Spleen (tissue), 11 donors: ENCODE measurements around the gene CAMK1D. TPM values are rescaled to one million over a fixed set of nuclear protein-coding genes. Genes with fewer than 3 reads are reported as not detected.

Experiments used
- DNase-seq: peaks from one replicate; pipeline ENCODE4 v3.0.0-alpha.2; 2020
- H3K27ac ChIP-seq, 8 donors: fragments of 200-600 bp; sonication (generic) in 7 of 8; 1 replicate in 4 of 8; 2 replicates in 4 of 8; pipeline versions ENCODE4 v1.5.0 to v1.8.0; 2016 to 2021; ENCODE audit warnings: inconsistent platforms in 4 of 8, mild to moderate bottlenecking in 4 of 8, moderate library complexity in 1 of 8
- H3K27me3 ChIP-seq, 7 donors: fragments of 200-600 bp; sonication (generic) in 6 of 7; replicated peaks in 1 of 7; 1 replicate in 4 of 7; 2 replicates in 3 of 7; pipeline versions ENCODE4 v1.5.0 to v1.8.0; 2016 to 2021; ENCODE audit warnings: inconsistent platforms in 3 of 7, mild to moderate bottlenecking in 1 of 7
- H3K36me3 ChIP-seq, 6 donors: fragments of 200-600 bp; sonication (generic) in 5 of 6; 1 replicate in 4 of 6; 2 replicates in 2 of 6; pipeline versions ENCODE4 v1.5.0 to v1.8.0; 2016 to 2021; ENCODE audit warnings: inconsistent platforms in 2 of 6
- H3K4me1 ChIP-seq, 6 donors: fragments of 200-600 bp; sonication (generic) in 5 of 6; 1 replicate in 3 of 6; 2 replicates in 3 of 6; pipeline versions ENCODE4 v1.5.0 to v1.8.0; 2016 to 2021; ENCODE audit warnings: inconsistent platforms in 3 of 6
- H3K4me3 ChIP-seq, 8 donors: fragments of 200-600 bp; sonication (generic) in 7 of 8; 1 replicate in 4 of 8; 2 replicates in 4 of 8; pipeline versions ENCODE4 v1.5.0 to v1.8.0; 2016 to 2021; ENCODE audit warnings: inconsistent platforms in 4 of 8, mild to moderate bottlenecking in 4 of 8, moderate library complexity in 2 of 8
- H3K9me3 ChIP-seq, 8 donors: fragments of 200-600 bp; sonication (generic) in 7 of 8; 1 replicate in 4 of 8; 2 replicates in 4 of 8; pipeline versions ENCODE4 v1.5.0 to v1.8.0; 2016 to 2021; ENCODE audit warnings: inconsistent platforms in 4 of 8
- POLR2A ChIP-seq, 3 donors: fragments of 450-650 bp; IDR thresholded peaks; one replicate each; pipeline ENCODE4 v1.5.1; 2017; ENCODE audit warnings: antibody characterized with exemption in 3 of 3, mild to moderate bottlenecking in 1 of 3
- POLR2AphosphoS5 ChIP-seq, 3 donors: sonication (generic); formaldehyde crosslinking; IDR thresholded peaks; one replicate each; pipeline ENCODE4 v1.5.1; 2017; ENCODE audit warnings: antibody characterized with exemption in 3 of 3
- WGBS, 5 donors: extraction: QIAGEN DNeasy Blood & Tissue Kit in 3 of 5; methylation state at CpG; one replicate each; pipeline versions ENCODE4 v1.1.5 to v1.1.7; 2013 to 2018; 5-methylcytosine and 5-hydroxymethylcytosine counted together
- intact Hi-C: fragments of 100-400 bp; cut with DNase I; formaldehyde crosslinking; loops from one replicate; pipeline ENCODE4 v1.15.0; 2023; ENCODE audit warnings: low total_unique reads
- polyA plus RNA-seq, 3 donors: library from polyadenylated mRNA; stranded (reverse); fragments of 200-250 nt; gene quantifications; one replicate each; pipeline ENCODE4 v1.2.1, GENCODE V29; 2013
- total RNA-seq, 7 donors: library from RNA; depleted of rRNA in 3 of 7; stranded (reverse); fragments of >200 nt in 3 of 7; fragmentation: NEBNext Ultra II Directional in 4 of 7; extraction: Animal tissue kit (Norgen Biotek cat#: 25700) in 4 of 7; gene quantifications; one replicate each; pipeline versions ENCODE4 v1.1.0 to v1.2.1, GENCODE V29; 2016 to 2021
- TF ChIP-seq, protein P1 (sequence below), 11 experiments: fragments of 200-600 bp in 7 of 11; fragments of 450-650 bp in 4 of 11; sonication (generic) in 4 of 11; IDR thresholded peaks in 8 of 11; conservative IDR thresholded peaks in 3 of 11; 1 replicate in 7 of 11; 2 replicates in 4 of 11; pipeline versions ENCODE4 v1.4.0 to v1.8.0; 2016 to 2021; ENCODE audit warnings: antibody characterized with exemption in 11 of 11, inconsistent platforms in 4 of 11, mild to moderate bottlenecking in 1 of 11
- donor health status: healthy with polysubstance abuse.
- donor health status: DM: no; HTN: no; CAD: no; lungs with moderate emphysema.
- donor health status: DM: no; HTN: no; CAD: no.
- donor health status: Bipolar disorder and iron deficiency.
- donor health status: healthy.
- donor health status: DM: no; HTN: no; CAD: no.
- donor health status: DM: yes; HTN: yes; CAD: no.

Gene CAMK1D
- total and polyA plus RNA-seq, 10 donors: 6.8 to 34.5 (median 20.0) TPM

DNA sequence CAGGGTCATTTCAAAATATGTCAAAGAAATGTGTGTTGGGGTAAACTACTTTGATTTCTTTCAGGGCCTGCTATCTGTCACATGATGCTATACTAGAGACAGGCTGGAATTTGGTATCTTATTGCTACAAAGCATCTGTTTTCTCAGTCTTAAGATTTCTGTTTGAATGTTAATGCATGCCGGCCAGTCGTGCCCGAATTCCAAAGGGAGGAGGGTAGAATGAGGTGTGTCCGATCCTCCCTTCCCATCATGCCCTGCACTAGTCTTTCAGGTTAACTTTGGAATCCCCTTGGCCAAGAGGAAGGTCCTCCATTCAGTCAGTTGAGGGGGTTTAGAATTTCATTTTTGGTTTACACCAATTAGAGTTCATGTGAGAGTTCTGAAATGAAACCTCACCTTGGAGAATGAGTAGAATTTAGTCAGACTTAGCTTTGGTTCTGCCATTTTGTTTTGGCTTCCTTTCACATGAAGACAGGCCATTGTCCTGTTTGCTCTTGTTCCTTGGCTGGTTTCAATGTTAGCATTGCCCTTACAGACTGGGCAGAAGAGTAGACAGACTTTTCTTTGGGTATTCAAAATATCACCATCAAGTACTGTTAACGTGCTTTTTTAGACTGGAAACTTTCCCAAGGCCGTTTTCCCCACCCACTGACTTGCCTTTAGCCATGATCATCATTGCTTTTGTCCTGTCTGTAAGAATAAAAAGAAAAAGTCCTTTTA, 95.8 kb downstream of the CAMK1D start:
- no peak for DNase-seq
- H3K4me3 ChIP-seq: no peak overlapping the region
- intact Hi-C loops: no loop called here
- no peaks in the 10 kb centered on the region for H3K36me3 ChIP-seq
- WGBS, 5 donors: 65 to 87% (median 79%) methylated on average over 6 of the region's 6 CpGs
- H3K4me1 ChIP-seq: peaks cover 0 to 24% (median 13%) of the 10 kb centered on the region in 6 donors
- H3K9me3 ChIP-seq: peaks cover 0 to under 1% (median under 1%) of the 10 kb centered on the region in 8 donors
- no peak overlapping the region for H3K27ac ChIP-seq
- no peaks in the 10 kb centered on the region for H3K27me3 ChIP-seq
- no peak for TF ChIP-seq POLR2AphosphoS5 (IDR thresholded peaks at IDR 0.05)
- TF ChIP-seq POLR2A (IDR thresholded peaks at IDR 0.05): no peak
- TF ChIP-seq, protein P1, sequence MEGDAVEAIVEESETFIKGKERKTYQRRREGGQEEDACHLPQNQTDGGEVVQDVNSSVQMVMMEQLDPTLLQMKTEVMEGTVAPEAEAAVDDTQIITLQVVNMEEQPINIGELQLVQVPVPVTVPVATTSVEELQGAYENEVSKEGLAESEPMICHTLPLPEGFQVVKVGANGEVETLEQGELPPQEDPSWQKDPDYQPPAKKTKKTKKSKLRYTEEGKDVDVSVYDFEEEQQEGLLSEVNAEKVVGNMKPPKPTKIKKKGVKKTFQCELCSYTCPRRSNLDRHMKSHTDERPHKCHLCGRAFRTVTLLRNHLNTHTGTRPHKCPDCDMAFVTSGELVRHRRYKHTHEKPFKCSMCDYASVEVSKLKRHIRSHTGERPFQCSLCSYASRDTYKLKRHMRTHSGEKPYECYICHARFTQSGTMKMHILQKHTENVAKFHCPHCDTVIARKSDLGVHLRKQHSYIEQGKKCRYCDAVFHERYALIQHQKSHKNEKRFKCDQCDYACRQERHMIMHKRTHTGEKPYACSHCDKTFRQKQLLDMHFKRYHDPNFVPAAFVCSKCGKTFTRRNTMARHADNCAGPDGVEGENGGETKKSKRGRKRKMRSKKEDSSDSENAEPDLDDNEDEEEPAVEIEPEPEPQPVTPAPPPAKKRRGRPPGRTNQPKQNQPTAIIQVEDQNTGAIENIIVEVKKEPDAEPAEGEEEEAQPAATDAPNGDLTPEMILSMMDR (IDR thresholded peaks at IDR 0.05 in 8 of 11, conservative IDR thresholded peaks at IDR 0.05 in 3 of 11): no peak

DNA sequence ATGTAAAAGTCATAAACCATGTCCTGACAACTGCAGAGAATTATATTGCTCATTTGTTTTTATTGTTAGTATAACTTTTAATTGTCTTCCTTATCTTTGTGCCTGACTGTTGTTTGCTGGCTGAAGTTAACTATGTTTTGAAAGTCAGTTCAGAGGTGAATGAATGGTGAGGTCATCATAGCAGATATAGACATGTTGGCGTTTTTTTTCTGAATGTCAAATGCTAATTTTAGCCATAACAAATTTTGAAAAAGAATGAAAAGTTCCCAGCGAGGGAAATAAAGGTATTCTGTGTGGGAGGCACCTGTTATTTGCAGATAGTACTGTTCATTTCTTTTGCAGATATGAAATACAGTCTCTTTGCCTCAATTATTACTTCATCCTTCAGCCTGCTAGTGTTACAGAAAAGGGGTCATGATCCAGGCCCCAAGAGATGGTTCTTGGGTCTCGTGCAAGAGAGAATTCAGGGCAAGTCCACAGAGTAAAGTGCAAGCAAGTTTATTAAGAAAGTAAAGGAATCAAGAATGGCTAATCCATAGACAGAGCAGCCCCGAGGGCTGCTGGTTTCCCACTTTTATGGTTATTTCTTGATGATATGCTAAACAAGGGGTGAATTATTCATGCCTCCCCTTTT, 96.5 kb downstream of the CAMK1D start:
- intact Hi-C loops: no loop called here
- no peak overlapping the region for H3K4me3 ChIP-seq
- WGBS, 5 donors: 72 to 82% (median 79%) methylated on average over 4 of the region's 4 CpGs
- DNase-seq: no peak
- H3K27ac ChIP-seq: no peak overlapping the region
- no peaks in the 10 kb centered on the region for H3K36me3 ChIP-seq
- TF ChIP-seq POLR2AphosphoS5 (IDR thresholded peaks at IDR 0.05): no peak
- no peak for TF ChIP-seq POLR2A (IDR thresholded peaks at IDR 0.05)
- TF ChIP-seq, protein P1 (IDR thresholded peaks at IDR 0.05 in 8 of 11, conservative IDR thresholded peaks at IDR 0.05 in 3 of 11): no peak
- no peaks in the 10 kb centered on the region for H3K9me3 ChIP-seq
- H3K27me3 ChIP-seq: no peaks in the 10 kb centered on the region
- peaks cover 0 to 28% (median 13%) of the 10 kb centered on the region in 6 donors for H3K4me1 ChIP-seq

DNA sequence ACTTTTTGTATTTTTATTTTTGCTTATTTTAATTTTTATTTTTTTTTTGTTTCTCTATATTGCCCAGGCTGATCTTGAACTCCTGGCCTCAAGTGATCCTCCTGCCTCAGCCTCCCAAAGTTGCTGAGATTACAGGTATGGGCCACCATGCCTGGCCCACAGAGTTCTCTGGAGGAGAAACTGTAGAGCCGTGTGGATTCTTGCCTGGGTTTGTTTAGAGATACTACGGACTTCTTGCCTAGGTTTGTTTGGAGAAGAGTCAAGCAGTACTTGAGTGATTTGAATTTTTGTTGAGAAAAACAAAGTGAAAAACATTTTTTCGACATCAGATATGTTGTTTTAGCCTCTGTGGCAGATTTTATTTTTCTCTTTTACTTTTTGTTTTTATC, 99.0 kb downstream of the CAMK1D start:
- Histone ChIP-seq H3K9me3 (no peaks in the 10 kb centered on the region), H3K4me1 (peaks cover 0 to 28% (median 13%) of the 10 kb centered on the region in 6 donors), H3K4me3 (peak overlapping the region in 1 of 8 donors; percentile 48), H3K27me3 (no peaks in the 10 kb centered on the region), H3K36me3 (no peaks in the 10 kb centered on the region), H3K27ac (peak overlapping the region in 5 of 8 donors; percentile 45 to 76 (median 69))
- intact Hi-C loops: no loop called here
- TF ChIP-seq POLR2AphosphoS5 (IDR thresholded peaks at IDR 0.05) (no peak), POLR2A (IDR thresholded peaks at IDR 0.05) (no peak)
- no peak for DNase-seq
- WGBS, 5 donors: 50 to 60% (median 55%) methylated on average over 3 of the region's 3 CpGs

DNA sequence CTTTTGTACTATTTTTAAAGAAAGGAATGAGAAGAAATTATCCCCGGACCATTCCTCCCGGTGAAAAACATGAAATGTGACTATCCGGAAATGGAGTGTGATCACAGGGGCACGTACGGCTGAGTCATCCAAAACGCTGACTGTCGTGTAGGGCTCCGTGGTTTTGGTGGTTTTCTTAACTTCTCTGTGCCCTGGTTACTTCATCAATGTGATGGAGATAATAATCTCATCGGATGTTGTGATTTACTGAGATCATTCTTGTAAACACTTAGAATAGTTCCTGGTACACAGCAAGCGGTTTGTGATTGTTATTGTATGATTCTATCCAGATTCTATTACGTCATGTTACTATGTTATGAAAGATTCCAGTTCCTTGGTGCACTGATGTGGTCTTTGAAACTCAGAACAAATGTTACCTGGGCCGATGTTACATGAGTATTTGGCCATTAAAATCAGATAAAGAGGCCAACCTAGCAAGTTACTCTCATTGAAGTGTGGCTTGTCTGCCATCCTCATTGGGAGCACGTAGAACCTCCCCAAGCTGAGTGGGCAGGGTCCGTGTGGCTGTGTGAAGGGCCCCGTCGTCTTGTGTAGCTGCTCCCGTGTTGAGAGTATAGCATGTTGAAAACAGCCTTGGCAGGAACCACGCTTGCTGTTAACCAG, 99.5 kb downstream of the CAMK1D start:
- intact Hi-C loops: no loop called here
- peak overlapping the region in 7 of 8 donors; percentile 27 to 76 (median 47) for H3K27ac ChIP-seq
- TF ChIP-seq POLR2AphosphoS5 (IDR thresholded peaks at IDR 0.05): peak in 1 of 3 donors; percentile 77
- TF ChIP-seq POLR2A (IDR thresholded peaks at IDR 0.05): no peak
- H3K27me3 ChIP-seq: no peaks in the 10 kb centered on the region
- WGBS, 5 donors: 49 to 54% (median 50%) methylated on average over 18 of the region's 18 CpGs
- H3K4me1 ChIP-seq: peaks cover 0 to 28% (median 13%) of the 10 kb centered on the region in 6 donors
- peak overlapping the region in 1 of 8 donors; percentile 48 for H3K4me3 ChIP-seq
- H3K36me3 ChIP-seq: no peaks in the 10 kb centered on the region
- DNase-seq: peak; percentile 85
- no peaks in the 10 kb centered on the region for H3K9me3 ChIP-seq
